ENCODE results near the gene BORCS6. TPM values are rescaled to one million over a fixed set of nuclear protein-coding genes. Genes with fewer than 3 reads are reported as not detected.

BORCS6 gene
- total and polyA plus RNA-seq, 2 of the 13 experiments (the other 11 are each of a cell fraction or from before 2014, with no cell fraction given): 2.0 to 5.1 TPM

GRCh38 chr17:8154608-8155155, 35.3 kb downstream of the BORCS6 start:
- DNase-seq (ENCODE audit: low spot score) (no peak), ATAC-seq (no peak), FAIRE-seq (no peak)
- peaks cover 4% of the 10 kb centered on the region for H3K79me2 ChIP-seq (ENCODE audit: insufficient read depth, low read length)
- intact Hi-C loops (cut with micrococcal nuclease; ENCODE audit: unreplicated experiment): no loop called here
- H3K4me3 ChIP-seq (replicated peaks in 1 of 3; ENCODE audit: insufficient read depth in 1 of 3, low read depth in 2 of 3, low read length in 3 of 3): peak overlapping the region; percentile 58 to 70 (median 63)
- no peaks in the 10 kb centered on the region for H3K9me3 ChIP-seq (ENCODE audit: low read length)
- peaks cover 64% of the 10 kb centered on the region for H3K4me1 ChIP-seq (ENCODE audit: insufficient read depth, low read length)
- H3K4me2 ChIP-seq (ENCODE audit: low read depth, low read length): peak overlapping the region; percentile 97
- H4K20me1 ChIP-seq (ENCODE audit: insufficient read depth, low read length): no peaks in the 10 kb centered on the region
- peak overlapping the region; percentile 76 for H3K9ac ChIP-seq (ENCODE audit: insufficient read depth, low read depth, low read length)
- BruUV-seq (replicated peaks): no TSS peak
- in situ Hi-C loops (cut with HindIII; ENCODE audit: extremely low pct_ligation_motif_present, low pct_unique_long_range_greater_than_20kb): loop anchor here (5.0 kb wide), 1 partner anchor 32 kb away; the partner anchor contains the start of gene HES7
- peak overlapping the region; percentile 91 for H3K27ac ChIP-seq (ENCODE audit: extremely low read length, insufficient read depth, low read length)
- TF ChIP-seq ZNF577 (CRISPR knock-in tag; IDR thresholded peaks at IDR 0.05; ENCODE audit: borderline replicate concordance, low read depth) (no peak), FLYWCH1 (CRISPR knock-in tag; IDR thresholded peaks at IDR 0.05) (no peak), RNF2 (conservative IDR thresholded peaks at IDR 0.05; ENCODE audit: low read depth) (no peak), NR2F1 (CRISPR knock-in tag; IDR thresholded peaks at IDR 0.05) (no peak), BRCA1 (CRISPR knock-in tag; IDR thresholded peaks at IDR 0.05) (no peak), ATF6 (CRISPR knock-in tag; conservative IDR thresholded peaks at IDR 0.05) (no peak), RBM39 (IDR thresholded peaks at IDR 0.05; ENCODE audit: low read depth, low read length, poor library complexity, severe bottlenecking) (no peak)
- ChIA-PET CTCF (ENCODE audit: low intra/inter-chr PET ratio, low total read pairs) (no interaction called here), POLR2A (interaction anchor here (1.2 to 2.6 kb wide), 7 partner anchors 9 to 67 kb away, joined by 3 to 42 read pairs (median 7); partner anchors contain the start of genes BORCS6 and TMEM107)
- no peak overlapping the region for H2AFZ ChIP-seq (ENCODE audit: low read length)
- peaks cover 0 to 2% of the 10 kb centered on the region in 2 experiments; a peak in 2 of 5 replicates for H3K36me3 ChIP-seq (replicated peaks in 1 of 2; ENCODE audit: control insufficient read depth in 1 of 2, insufficient read depth in 2 of 2, low read length in 2 of 2)
- 59% methylated on average over 11 of the region's 11 CpGs for WGBS (ENCODE audit: low lambda C conversion rate)
- H3K27me3 ChIP-seq (ENCODE audit: control insufficient read depth in 1 of 2, insufficient read depth in 2 of 2, low read length in 2 of 2): no peaks in the 10 kb centered on the region

Measured in HepG2 (cell line).